CD4-positive, CD25-positive, alpha-beta regulatory T cell (primary cell): ENCODE data around the gene TAS2R42. TPM values are rescaled to one million over a fixed set of nuclear protein-coding genes. Genes with fewer than 3 reads are reported as not detected.

ENCODE experiments used
- ATAC-seq, 2 donors: fragments of 150-1000 bp; cut with Tn5 transposase; one replicate each; pipeline ENCODE4 v1.10.0; 2021; ENCODE audit warnings: low read depth in 2 of 2, moderate number of reproducible peaks in 2 of 2, moderate library complexity in 1 of 2
- DNase-seq, 3 donors: peaks; one replicate each; pipeline versions ENCODE4 v3.0.0 to v3.0.0-alpha.2; 2012 to 2022; ENCODE audit warnings: mixed read lengths in 1 of 3
- H3K27ac ChIP-seq: one replicate; pipeline ENCODE4 v1.7.0; 2013; ENCODE audit warnings: mild to moderate bottlenecking, low read length; ENCODE audit not compliant: insufficient read depth, poor library complexity, severe bottlenecking
- H3K27me3 ChIP-seq: one replicate; pipeline ENCODE4 v1.7.0; 2013; ENCODE audit warnings: low read length; ENCODE audit not compliant: control insufficient read depth, insufficient read depth
- H3K36me3 ChIP-seq: one replicate; pipeline ENCODE4 v1.7.0; 2013; ENCODE audit warnings: mild to moderate bottlenecking, low read length, moderate library complexity; ENCODE audit not compliant: control insufficient read depth, insufficient read depth
- H3K4me1 ChIP-seq: 2 replicates; pipeline ENCODE4 v1.7.0; 2013; ENCODE audit warnings: mild to moderate bottlenecking, low read length; ENCODE audit not compliant: insufficient read depth, control insufficient read depth, poor library complexity, severe bottlenecking
- H3K4me3 ChIP-seq: one replicate; pipeline ENCODE4 v1.7.0; 2013; ENCODE audit warnings: low read depth, mild to moderate bottlenecking, low read length, moderate library complexity
- H3K9me3 ChIP-seq, 2 experiments: 1 replicate in 1 of 2; 2 replicates in 1 of 2; pipeline ENCODE4 v1.7.0; 2013; ENCODE audit warnings: low read length in 2 of 2, mild to moderate bottlenecking in 1 of 2, moderate library complexity in 1 of 2; ENCODE audit not compliant: control insufficient read depth in 2 of 2
- H3K27ac Mint-ChIP-seq, 3 donors: one replicate each; pipeline ENCODE4 v1.8.0; 2020 to 2022; ENCODE audit warnings: mild to moderate bottlenecking in 3 of 3, mixed read lengths in 3 of 3, moderate library complexity in 2 of 3
- H3K27me3 Mint-ChIP-seq: one replicate; pipeline ENCODE4 v1.8.0; 2022; ENCODE audit warnings: mild to moderate bottlenecking, mixed read lengths
- H3K36me3 Mint-ChIP-seq: one replicate; pipeline ENCODE4 v1.8.0; 2020; ENCODE audit warnings: mixed read lengths
- H3K4me1 Mint-ChIP-seq, 4 donors: one replicate each; pipeline ENCODE4 v1.8.0; 2020 to 2022; ENCODE audit warnings: mixed read lengths in 4 of 4, mild to moderate bottlenecking in 1 of 4
- H3K4me3 Mint-ChIP-seq, 4 donors: one replicate each; pipeline ENCODE4 v1.8.0; 2020 to 2022; ENCODE audit warnings: mild to moderate bottlenecking in 4 of 4, mixed read lengths in 4 of 4, moderate library complexity in 3 of 4
- H3K9me3 Mint-ChIP-seq, 7 donors: one replicate each; pipeline ENCODE4 v1.8.0; 2020 to 2022; ENCODE audit warnings: mixed read lengths in 7 of 7, mild to moderate bottlenecking in 3 of 7, moderate library complexity in 2 of 7
- polyA plus RNA-seq, 4 donors: library from polyadenylated mRNA; unstranded; fragments of 300-500 nt; fragmentation: Illumina TruSeq; gene quantifications; one replicate each; pipeline ENCODE4 v1.2.3, GENCODE V29; 2021
- total RNA-seq: library from RNA; stranded (reverse); gene quantifications from one replicate; pipeline ENCODE4 v1.2.3, GENCODE V29; 2022

The TAS2R42 gene
- total and polyA plus RNA-seq, 5 donors from 2014 or later: not detected

DNA sequence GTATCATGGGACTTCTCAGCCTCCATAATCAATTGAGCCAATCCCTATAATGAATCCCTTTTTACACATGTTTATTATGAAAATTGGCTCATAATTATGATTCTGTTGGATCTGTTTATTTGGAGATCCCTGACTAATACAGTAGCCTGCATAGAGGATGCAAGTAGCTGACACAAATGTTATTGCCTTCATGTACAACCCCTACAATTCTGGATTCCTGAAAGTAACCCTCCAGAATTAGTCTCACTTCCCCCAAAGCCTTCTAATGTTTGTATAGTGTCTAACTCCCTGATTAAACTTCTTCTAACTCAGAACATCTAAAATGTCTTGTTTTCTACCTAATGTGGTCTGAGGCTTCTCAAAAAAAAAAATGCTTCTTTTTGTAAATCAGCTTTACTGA lies 22.4 kb downstream of the TAS2R42 start:
- peaks cover 37 to 91% (median 59%) of the 10 kb centered on the region in 4 donors for H3K4me1 Mint-ChIP-seq
- Histone ChIP-seq H3K4me1 (peaks cover 15% of the 10 kb centered on the region), H3K9me3 (no peaks in the 10 kb centered on the region), H3K27ac (no peak overlapping the region), H3K36me3 (peaks cover 31% of the 10 kb centered on the region), H3K27me3 (no peaks in the 10 kb centered on the region), H3K4me3 (no peak overlapping the region)
- DNase-seq: no peak
- peak overlapping the region in 2 of 4 donors; percentile 13 to 37 for H3K4me3 Mint-ChIP-seq
- no peak overlapping the region for H3K27ac Mint-ChIP-seq
- ATAC-seq: no peak
- peaks cover 43% of the 10 kb centered on the region for H3K36me3 Mint-ChIP-seq
- H3K27me3 Mint-ChIP-seq: no peaks in the 10 kb centered on the region
- peaks cover 0 to 2% (median 0%) of the 10 kb centered on the region in 7 donors for H3K9me3 Mint-ChIP-seq

DNA sequence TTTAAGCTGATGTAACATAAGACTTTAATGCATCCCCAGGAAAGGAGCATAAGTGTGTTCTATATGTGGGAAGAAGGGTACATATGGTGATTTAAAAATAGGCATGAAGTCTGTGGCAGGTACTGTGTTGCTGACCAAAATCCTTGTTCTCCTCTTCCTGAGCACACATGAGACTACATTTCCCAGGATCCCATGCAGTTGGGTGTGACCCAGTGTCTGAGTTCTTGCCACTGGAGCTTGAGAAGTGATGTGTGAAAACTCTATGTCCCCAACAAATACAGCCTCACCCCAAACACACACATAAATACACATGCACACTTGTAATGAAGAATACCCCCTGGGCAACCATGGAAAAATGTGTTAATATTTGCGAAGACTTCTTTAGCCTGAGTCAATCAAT lies 24.2 kb downstream of the TAS2R42 start:
- H3K27ac Mint-ChIP-seq: no peak overlapping the region
- Histone ChIP-seq H3K36me3 (peaks cover 29% of the 10 kb centered on the region), H3K27me3 (no peaks in the 10 kb centered on the region), H3K27ac (no peak overlapping the region), H3K4me1 (peaks cover 4% of the 10 kb centered on the region), H3K4me3 (no peak overlapping the region), H3K9me3 (no peaks in the 10 kb centered on the region)
- no peak overlapping the region for H3K4me3 Mint-ChIP-seq
- H3K36me3 Mint-ChIP-seq: peaks cover 38% of the 10 kb centered on the region
- peaks cover 27 to 87% (median 57%) of the 10 kb centered on the region in 4 donors for H3K4me1 Mint-ChIP-seq
- H3K27me3 Mint-ChIP-seq: no peaks in the 10 kb centered on the region
- H3K9me3 Mint-ChIP-seq: peaks cover 0 to 2% (median 0%) of the 10 kb centered on the region in 7 donors
- ATAC-seq (no peak), DNase-seq (peak in 1 of 3 donors; percentile 13)

DNA sequence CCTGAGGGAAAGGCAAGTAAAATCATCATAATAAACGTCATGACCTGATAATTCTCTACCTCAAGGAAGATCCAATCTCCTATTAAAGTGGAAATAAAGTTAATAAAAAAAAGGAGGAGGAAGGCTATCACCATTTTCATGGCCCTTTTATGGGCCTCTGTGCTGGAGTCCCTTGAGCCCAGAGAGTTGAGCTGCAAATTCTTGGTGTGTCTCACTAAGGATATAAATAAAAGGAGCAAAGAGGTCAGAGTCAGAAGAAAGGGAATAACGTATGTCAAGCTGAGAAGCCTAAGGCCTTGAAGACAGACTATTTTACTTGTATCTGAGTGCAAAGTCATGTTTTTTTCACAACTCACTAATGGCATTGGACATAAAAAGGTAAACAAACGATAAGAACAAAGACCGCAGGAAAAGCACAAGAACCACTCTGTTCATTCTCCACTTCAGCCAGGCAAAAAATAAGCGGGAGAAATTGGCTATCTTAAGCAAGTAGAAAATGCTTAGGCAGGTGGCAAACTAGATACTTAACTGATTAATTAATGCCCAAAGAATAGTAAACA lies 27.8 kb downstream of the TAS2R42 start:
- peak overlapping the region in 1 of 3 donors; percentile 4 for H3K27ac Mint-ChIP-seq
- peaks cover 30 to 66% (median 39%) of the 10 kb centered on the region in 4 donors for H3K4me1 Mint-ChIP-seq
- Histone ChIP-seq H3K4me1 (peaks cover 4% of the 10 kb centered on the region), H3K27ac (no peak overlapping the region), H3K27me3 (no peaks in the 10 kb centered on the region), H3K9me3 (peaks cover 3 to 9% of the 10 kb centered on the region in 2 experiments), H3K4me3 (no peak overlapping the region), H3K36me3 (peaks cover 13% of the 10 kb centered on the region)
- no peaks in the 10 kb centered on the region for H3K27me3 Mint-ChIP-seq
- H3K9me3 Mint-ChIP-seq: peaks cover 0 to 12% (median 3%) of the 10 kb centered on the region in 7 donors
- H3K36me3 Mint-ChIP-seq: peaks cover 42% of the 10 kb centered on the region
- H3K4me3 Mint-ChIP-seq: no peak overlapping the region
- ATAC-seq (no peak), DNase-seq (no peak)

DNA sequence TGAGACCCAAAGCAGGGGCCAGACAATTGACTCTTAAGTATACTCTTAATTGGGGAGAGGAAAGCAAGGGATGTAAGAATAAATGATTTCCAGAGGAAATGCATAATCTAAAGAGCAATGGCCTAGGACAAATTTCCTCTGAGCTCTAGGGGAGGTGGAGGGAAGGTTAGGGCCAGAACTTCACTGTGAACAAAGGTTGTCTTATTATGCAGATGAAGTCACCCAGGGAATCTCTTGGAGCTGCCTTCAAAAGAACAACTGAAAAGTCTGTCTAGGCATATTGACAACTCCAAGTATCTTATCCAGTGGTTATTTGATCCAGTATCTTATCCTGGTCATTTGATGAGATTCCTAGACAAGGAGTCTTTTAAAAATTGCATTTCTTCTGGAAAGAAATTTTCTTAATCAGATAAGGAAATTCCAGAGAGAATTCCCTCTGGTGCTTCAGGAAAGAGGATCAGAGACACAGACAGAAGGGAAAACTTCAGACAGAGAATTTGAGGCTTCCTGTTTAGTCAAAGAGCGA lies 32.3 kb downstream of the TAS2R42 start:
- no peaks in the 10 kb centered on the region for H3K27me3 Mint-ChIP-seq
- H3K27ac Mint-ChIP-seq: no peak overlapping the region
- no peak overlapping the region for H3K4me3 ChIP-seq

DNA sequence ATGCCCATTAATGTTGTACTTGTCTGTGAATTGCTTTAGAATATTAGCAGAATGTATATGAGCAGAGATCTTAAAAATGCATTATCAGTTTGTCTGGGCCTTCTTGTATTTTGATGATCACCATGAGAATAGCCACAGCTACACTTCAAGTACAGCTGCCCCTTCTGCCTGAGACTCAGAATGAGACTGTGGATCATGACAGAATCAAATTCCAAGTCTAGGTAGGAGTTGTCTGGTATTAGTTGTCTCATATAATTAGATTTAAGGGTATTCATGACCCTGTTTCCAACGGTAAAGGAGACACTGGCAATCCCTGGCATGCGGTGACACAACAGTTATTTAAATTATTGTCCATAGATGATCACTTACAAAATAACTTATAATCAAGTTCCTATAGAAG lies 34.0 kb downstream of the TAS2R42 start:
- H3K9me3 Mint-ChIP-seq: peaks cover 0 to 16% (median 3%) of the 10 kb centered on the region in 7 donors
- peaks cover 31% of the 10 kb centered on the region for H3K36me3 Mint-ChIP-seq

More for the DNA sequence above, 32.3 kb downstream of the TAS2R42 start:
- ATAC-seq (no peak), DNase-seq (no peak)
- Mint-ChIP-seq H3K9me3 (peaks cover 0 to 16% (median 3%) of the 10 kb centered on the region in 7 donors), H3K36me3 (peaks cover 35% of the 10 kb centered on the region), H3K4me3 (no peak overlapping the region), H3K4me1 (peaks cover 17 to 33% (median 31%) of the 10 kb centered on the region in 4 donors)
- Histone ChIP-seq H3K9me3 (peaks cover 3 to 10% of the 10 kb centered on the region in 2 experiments), H3K27ac (no peak overlapping the region), H3K27me3 (no peaks in the 10 kb centered on the region), H3K4me1 (no peaks in the 10 kb centered on the region), H3K36me3 (peaks cover 4% of the 10 kb centered on the region)

DNA sequence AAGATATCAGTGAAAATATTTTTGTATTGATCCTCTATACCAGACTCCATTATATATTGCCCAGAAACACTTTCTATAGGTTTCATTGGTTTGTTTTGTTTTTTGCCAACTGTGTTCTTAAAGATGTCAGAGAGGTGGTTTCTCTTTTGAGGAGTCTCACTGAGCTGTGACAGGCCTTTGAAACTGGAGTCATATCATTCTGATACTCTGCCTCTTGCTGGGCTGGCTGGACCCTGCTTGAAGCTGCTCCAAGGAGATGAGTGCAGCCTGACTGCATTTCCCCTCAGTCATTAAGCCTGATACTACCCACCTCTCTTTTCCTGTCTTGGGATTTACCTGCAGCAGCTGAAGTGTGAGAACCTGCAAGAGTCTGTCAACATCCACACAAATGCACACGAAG lies 35.9 kb downstream of the TAS2R42 start:
- H3K36me3 Mint-ChIP-seq: peaks cover 24% of the 10 kb centered on the region
- DNase-seq (no peak), ATAC-seq (no peak)
- Histone ChIP-seq H3K4me3 (no peak overlapping the region), H3K9me3 (peaks cover 6% of the 10 kb centered on the region in 2 experiments), H3K36me3 (no peaks in the 10 kb centered on the region), H3K27ac (no peak overlapping the region), H3K27me3 (no peaks in the 10 kb centered on the region), H3K4me1 (no peaks in the 10 kb centered on the region)
- peaks cover 4 to 36% (median 16%) of the 10 kb centered on the region in 4 donors for H3K4me1 Mint-ChIP-seq
- no peak overlapping the region for H3K27ac Mint-ChIP-seq
- peaks cover 0 to 11% (median 3%) of the 10 kb centered on the region in 7 donors for H3K9me3 Mint-ChIP-seq
- no peaks in the 10 kb centered on the region for H3K27me3 Mint-ChIP-seq
- H3K4me3 Mint-ChIP-seq: no peak overlapping the region

More for the DNA sequence above, 34.0 kb downstream of the TAS2R42 start:
- ATAC-seq (no peak), DNase-seq (no peak)
- no peak overlapping the region for H3K4me3 ChIP-seq
- H3K36me3 ChIP-seq: no peaks in the 10 kb centered on the region
- Mint-ChIP-seq H3K4me3 (no peak overlapping the region), H3K27me3 (no peaks in the 10 kb centered on the region), H3K27ac (no peak overlapping the region), H3K4me1 (peaks cover 6 to 33% (median 19%) of the 10 kb centered on the region in 4 donors)
- peaks cover 3 to 10% of the 10 kb centered on the region in 2 experiments for H3K9me3 ChIP-seq
- no peaks in the 10 kb centered on the region for H3K27me3 ChIP-seq
- H3K27ac ChIP-seq: no peak overlapping the region
- no peaks in the 10 kb centered on the region for H3K4me1 ChIP-seq

DNA sequence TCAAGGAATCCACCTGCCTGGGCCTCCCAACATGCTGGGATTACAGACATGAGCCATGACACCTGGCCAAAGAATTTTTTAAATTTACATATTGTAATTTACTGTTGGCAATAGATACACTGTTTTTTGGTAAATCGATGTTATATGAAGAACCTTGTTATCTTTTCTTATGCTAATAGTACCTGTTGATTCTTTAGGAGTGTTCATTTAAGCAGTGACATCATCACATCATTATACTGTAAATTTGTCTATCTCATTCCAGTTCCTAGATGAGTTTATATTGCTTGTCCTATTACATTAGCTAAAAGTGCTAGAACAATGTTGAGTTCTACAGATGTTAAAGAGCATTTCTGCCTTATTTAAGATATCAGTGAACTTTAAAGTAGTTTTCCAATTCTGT lies 39.3 kb downstream of the TAS2R42 start:
- DNase-seq (no peak), ATAC-seq (no peak)
- Histone ChIP-seq H3K36me3 (peaks cover 2% of the 10 kb centered on the region), H3K4me3 (no peak overlapping the region), H3K27me3 (no peaks in the 10 kb centered on the region), H3K4me1 (no peaks in the 10 kb centered on the region), H3K9me3 (peaks cover 2 to 11% of the 10 kb centered on the region in 2 experiments), H3K27ac (no peak overlapping the region)
- peaks cover 36% of the 10 kb centered on the region for H3K36me3 Mint-ChIP-seq
- no peak overlapping the region for H3K27ac Mint-ChIP-seq
- no peaks in the 10 kb centered on the region for H3K27me3 Mint-ChIP-seq
- H3K4me3 Mint-ChIP-seq: no peak overlapping the region
- peaks cover 0 to 23% (median 4%) of the 10 kb centered on the region in 7 donors for H3K9me3 Mint-ChIP-seq
- peaks cover 14 to 23% (median 19%) of the 10 kb centered on the region in 4 donors for H3K4me1 Mint-ChIP-seq

DNA sequence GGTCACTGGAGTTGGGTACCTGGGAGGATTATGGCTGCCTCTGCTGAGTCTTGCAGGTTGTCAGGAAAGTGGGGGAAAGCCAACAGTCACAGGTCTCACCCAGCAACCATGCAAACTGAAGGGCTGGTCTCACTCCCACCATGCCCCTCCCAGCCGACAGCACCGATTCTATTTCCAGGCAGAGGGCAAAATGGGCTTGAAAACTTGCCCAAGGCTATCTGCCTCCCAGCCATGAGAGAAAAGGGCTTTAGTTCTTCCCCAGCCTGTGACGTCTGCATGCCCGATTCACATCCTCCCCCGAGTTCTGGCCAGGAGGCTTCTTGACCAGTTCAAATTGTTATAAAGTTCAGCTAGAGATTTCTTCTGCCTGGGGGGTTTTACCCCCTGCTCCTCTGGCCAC lies 42.4 kb downstream of the TAS2R42 start:
- ATAC-seq: no peak
- peaks cover 0 to 11% of the 10 kb centered on the region in 2 experiments for H3K9me3 ChIP-seq
- H3K4me3 Mint-ChIP-seq: peak overlapping the region in 1 of 4 donors; percentile 7
- H3K36me3 ChIP-seq: peaks cover 10% of the 10 kb centered on the region
- no peak for DNase-seq
- H3K9me3 Mint-ChIP-seq: peaks cover 0 to 19% (median 7%) of the 10 kb centered on the region in 7 donors
- H3K27me3 Mint-ChIP-seq: no peaks in the 10 kb centered on the region
- peaks cover 15 to 35% (median 32%) of the 10 kb centered on the region in 4 donors for H3K4me1 Mint-ChIP-seq
- H3K27ac Mint-ChIP-seq: no peak overlapping the region
- H3K4me1 ChIP-seq: no peaks in the 10 kb centered on the region
- peaks cover 44% of the 10 kb centered on the region for H3K36me3 Mint-ChIP-seq
- no peak overlapping the region for H3K27ac ChIP-seq
- no peaks in the 10 kb centered on the region for H3K27me3 ChIP-seq
- no peak overlapping the region for H3K4me3 ChIP-seq
